ENCODE data around the gene LAMA2. TPM values are rescaled to one million over a fixed set of nuclear protein-coding genes. Genes with fewer than 3 reads are reported as not detected.

LAMA2 gene
- total RNA-seq, 2 donors from 2014 or later = 3.6 to 7.5 TPM

GRCh38 chr6:129194306-129194941 is 311.5 kb downstream of the LAMA2 start:
- Histone ChIP-seq H3K9ac (ENCODE audit: low read depth in 2 of 2, low read length in 2 of 2) (no peak overlapping the region), H3K4me1 (no peaks in the 10 kb centered on the region), H3K9me3 (no peaks in the 10 kb centered on the region), H3K27me3 (no peaks in the 10 kb centered on the region), H3K36me3 (no peaks in the 10 kb centered on the region), H3K27ac (no peak overlapping the region), H3K4me3 (no peak overlapping the region)
- DNase-seq = no peak
- TF ChIP-seq, protein P1, sequence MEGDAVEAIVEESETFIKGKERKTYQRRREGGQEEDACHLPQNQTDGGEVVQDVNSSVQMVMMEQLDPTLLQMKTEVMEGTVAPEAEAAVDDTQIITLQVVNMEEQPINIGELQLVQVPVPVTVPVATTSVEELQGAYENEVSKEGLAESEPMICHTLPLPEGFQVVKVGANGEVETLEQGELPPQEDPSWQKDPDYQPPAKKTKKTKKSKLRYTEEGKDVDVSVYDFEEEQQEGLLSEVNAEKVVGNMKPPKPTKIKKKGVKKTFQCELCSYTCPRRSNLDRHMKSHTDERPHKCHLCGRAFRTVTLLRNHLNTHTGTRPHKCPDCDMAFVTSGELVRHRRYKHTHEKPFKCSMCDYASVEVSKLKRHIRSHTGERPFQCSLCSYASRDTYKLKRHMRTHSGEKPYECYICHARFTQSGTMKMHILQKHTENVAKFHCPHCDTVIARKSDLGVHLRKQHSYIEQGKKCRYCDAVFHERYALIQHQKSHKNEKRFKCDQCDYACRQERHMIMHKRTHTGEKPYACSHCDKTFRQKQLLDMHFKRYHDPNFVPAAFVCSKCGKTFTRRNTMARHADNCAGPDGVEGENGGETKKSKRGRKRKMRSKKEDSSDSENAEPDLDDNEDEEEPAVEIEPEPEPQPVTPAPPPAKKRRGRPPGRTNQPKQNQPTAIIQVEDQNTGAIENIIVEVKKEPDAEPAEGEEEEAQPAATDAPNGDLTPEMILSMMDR (IDR thresholded peaks at IDR 0.05) = no peak
- intact Hi-C loops (cut with DNase I) = no loop called here

DNA sequence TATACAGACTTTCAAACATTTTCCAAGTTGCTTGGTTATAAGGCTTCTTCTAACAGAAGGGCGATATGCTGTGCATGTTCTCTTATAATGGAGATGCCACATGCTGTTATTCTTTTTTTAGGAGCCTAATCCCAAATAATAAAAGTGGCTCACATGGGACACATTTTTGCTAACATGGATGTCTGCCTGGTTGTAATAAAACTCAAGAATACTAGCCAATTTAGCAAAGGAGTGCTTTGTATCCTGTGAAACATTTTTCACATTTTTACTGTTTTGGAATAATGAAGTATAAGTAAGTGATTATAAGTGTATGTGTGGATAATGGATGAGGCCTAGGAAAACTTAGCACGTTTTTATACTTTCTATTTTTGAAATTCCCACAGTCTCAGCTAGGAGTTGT is 312.2 kb downstream of the LAMA2 start:
- H3K4me3 ChIP-seq = no peak overlapping the region
- H3K36me3 ChIP-seq = no peaks in the 10 kb centered on the region
- intact Hi-C loops (cut with DNase I) = no loop called here
- H3K9me3 ChIP-seq = no peaks in the 10 kb centered on the region
- no peak overlapping the region for H3K9ac ChIP-seq (ENCODE audit: low read depth in 2 of 2, low read length in 2 of 2)
- DNase-seq = no peak
- TF ChIP-seq, protein P1 (IDR thresholded peaks at IDR 0.05) = no peak
- no peaks in the 10 kb centered on the region for H3K4me1 ChIP-seq
- H3K27me3 ChIP-seq = no peaks in the 10 kb centered on the region
- no peak overlapping the region for H3K27ac ChIP-seq

- intact Hi-C loops (cut with DNase I) = no loop called here
- no peaks in the 10 kb centered on the region for H3K36me3 ChIP-seq
- no peak overlapping the region for H3K4me3 ChIP-seq
- DNase-seq = no peak
- no peak overlapping the region for H3K27ac ChIP-seq
- no peaks in the 10 kb centered on the region for H3K27me3 ChIP-seq
- H3K4me1 ChIP-seq = no peaks in the 10 kb centered on the region
- no peaks in the 10 kb centered on the region for H3K9me3 ChIP-seq
- TF ChIP-seq, protein P1 (IDR thresholded peaks at IDR 0.05) = no peak
- H3K9ac ChIP-seq (ENCODE audit: low read depth in 2 of 2, low read length in 2 of 2) = no peak overlapping the region
Measured at GRCh38 chr6:129195643-129196042, 312.7 kb downstream of the LAMA2 start.

- no peak overlapping the region for H3K4me3 ChIP-seq
- TF ChIP-seq, protein P1 (IDR thresholded peaks at IDR 0.05) = no peak
- no peaks in the 10 kb centered on the region for H3K36me3 ChIP-seq
- DNase-seq = no peak
- intact Hi-C loops (cut with DNase I) = no loop called here
- no peak overlapping the region for H3K9ac ChIP-seq (ENCODE audit: low read depth in 2 of 2, low read length in 2 of 2)
- no peaks in the 10 kb centered on the region for H3K27me3 ChIP-seq
- H3K27ac ChIP-seq = no peak overlapping the region
- H3K4me1 ChIP-seq = no peaks in the 10 kb centered on the region
- H3K9me3 ChIP-seq = no peaks in the 10 kb centered on the region
Measured at GRCh38 chr6:129197154-129197553, 314.2 kb downstream of the LAMA2 start.

- H3K4me1 ChIP-seq = no peaks in the 10 kb centered on the region
- H3K9me3 ChIP-seq = no peaks in the 10 kb centered on the region
- no peak overlapping the region for H3K27ac ChIP-seq
- no peaks in the 10 kb centered on the region for H3K27me3 ChIP-seq
- no peak overlapping the region for H3K4me3 ChIP-seq
- no peaks in the 10 kb centered on the region for H3K36me3 ChIP-seq
- no peak for DNase-seq
- intact Hi-C loops (cut with DNase I) = no loop called here
- TF ChIP-seq, protein P1 (IDR thresholded peaks at IDR 0.05) = no peak
- H3K9ac ChIP-seq (ENCODE audit: low read depth in 2 of 2, low read length in 2 of 2) = no peak overlapping the region
Measured at GRCh38 chr6:129200151-129200550, 317.2 kb downstream of the LAMA2 start.

Measured in colonic mucosa (tissue), 4 donors.